Measurements from ENCODE around the gene MAB21L2.

MAB21L2 gene

DNA sequence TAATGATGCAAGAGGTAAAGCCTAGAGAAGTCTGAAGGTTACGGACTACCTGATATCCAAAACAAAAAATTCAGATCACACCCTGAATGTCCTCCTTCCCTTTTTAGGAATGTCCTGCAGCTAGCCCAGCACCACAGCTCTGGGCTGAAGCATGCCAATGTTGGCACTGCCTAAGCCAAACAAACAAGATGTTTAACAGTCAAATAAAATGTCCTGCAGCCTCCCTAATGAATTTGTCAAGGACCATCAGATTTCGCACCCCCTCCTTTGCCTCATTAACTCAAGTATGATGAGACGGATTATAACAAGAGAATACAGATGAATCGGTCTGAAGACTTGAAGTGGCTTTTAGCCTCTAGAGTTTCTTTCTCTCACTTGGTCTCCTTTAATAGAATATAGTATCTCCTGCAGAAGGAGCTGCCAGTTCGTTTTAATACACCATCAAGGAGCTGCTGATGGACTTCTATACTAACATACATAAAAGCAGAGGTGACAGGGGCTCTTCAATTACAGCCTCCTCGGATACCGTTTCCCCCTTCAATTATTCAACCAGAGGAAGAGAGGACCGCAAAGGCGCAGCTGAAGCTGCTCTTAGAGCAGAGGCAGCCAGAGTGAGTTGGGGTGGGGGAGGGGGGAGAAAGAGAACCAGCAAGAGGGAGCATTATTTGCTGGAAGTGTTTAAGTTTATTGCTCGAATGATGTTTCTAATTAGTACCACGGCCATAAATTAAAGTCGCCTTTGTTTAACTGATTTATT is 3.0 kb upstream of the MAB21L2 start:
- Histone ChIP-seq H3K27me3 (ENCODE audit: control insufficient read depth, insufficient read depth, low read length) (peaks cover 52% of the 10 kb centered on the region), H3K4me3 (ENCODE audit: low read depth, low read length) (peak overlapping the region; percentile 59), H3K4me1 (ENCODE audit: control insufficient read depth, insufficient read depth, low read length) (peaks cover 14% of the 10 kb centered on the region), H3K9me3 (ENCODE audit: control insufficient read depth, insufficient read depth, low read length) (no peaks in the 10 kb centered on the region), H3K9ac (ENCODE audit: low read depth, low read length) (no peak overlapping the region), H3K36me3 (ENCODE audit: control insufficient read depth, insufficient read depth, low read length) (no peaks in the 10 kb centered on the region)

DNA sequence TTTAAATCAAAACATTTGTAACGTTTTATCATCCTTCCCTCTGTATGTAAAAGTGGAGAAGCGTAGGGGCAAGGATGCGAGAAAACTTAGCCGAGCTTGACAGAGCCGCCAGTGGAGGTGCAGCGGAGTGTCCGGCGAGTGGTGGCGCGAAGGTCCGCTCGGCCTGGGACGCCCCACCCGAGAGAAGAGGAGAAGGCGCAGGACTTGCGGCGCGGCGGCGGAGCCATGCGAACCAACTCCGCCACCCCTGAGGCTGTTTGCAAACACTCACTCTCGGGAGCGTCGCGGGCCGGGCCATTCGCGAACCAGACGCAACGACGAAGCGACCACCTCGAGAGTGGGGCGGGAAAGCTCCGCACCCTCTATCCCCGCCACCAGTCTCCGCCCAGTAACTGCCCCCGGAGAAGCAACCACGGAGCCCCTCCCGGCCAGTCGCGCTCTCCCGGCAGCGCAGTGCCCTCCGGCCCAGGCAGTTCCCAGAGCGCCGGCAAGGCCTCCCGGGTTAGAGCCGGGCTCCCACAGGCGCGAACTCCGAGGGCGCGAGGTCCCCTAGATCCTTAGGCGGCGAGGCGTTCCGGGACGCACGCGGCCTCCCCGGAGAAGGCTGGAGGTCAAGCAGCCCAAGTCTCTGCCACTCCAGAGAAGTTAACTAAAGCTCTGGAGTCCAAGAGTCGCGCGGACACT is 2.3 kb upstream of the MAB21L2 start:
- H3K27me3 ChIP-seq (ENCODE audit: control insufficient read depth, insufficient read depth, low read length): peaks cover 59% of the 10 kb centered on the region
- H3K36me3 ChIP-seq (ENCODE audit: control insufficient read depth, insufficient read depth, low read length): no peaks in the 10 kb centered on the region
- H3K4me3 ChIP-seq (ENCODE audit: low read depth, low read length): peak overlapping the region; percentile 59
- H3K9ac ChIP-seq (ENCODE audit: low read depth, low read length): no peak overlapping the region
- H3K4me1 ChIP-seq (ENCODE audit: control insufficient read depth, insufficient read depth, low read length): peaks cover 14% of the 10 kb centered on the region
- H3K9me3 ChIP-seq (ENCODE audit: control insufficient read depth, insufficient read depth, low read length): no peaks in the 10 kb centered on the region

DNA sequence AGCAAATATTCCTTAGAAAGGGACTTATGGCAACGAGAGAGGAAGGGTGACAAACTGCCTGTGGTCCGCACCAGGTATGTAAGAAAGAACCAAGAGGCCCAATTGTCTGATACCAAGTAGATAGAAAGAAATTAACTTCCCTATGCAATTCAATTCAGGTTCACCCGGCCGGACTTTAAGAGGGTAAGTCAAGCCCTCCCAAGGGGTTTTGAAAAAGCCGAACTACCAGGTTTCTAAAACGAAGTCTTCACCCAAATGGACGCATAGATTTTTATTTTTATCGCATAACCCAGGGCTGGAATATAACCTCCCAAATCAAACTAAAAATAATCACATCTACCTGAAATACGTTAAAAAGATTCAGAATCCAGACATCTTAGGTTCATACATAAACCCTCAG is 1.6 kb upstream of the MAB21L2 start:
- Histone ChIP-seq H3K4me1 (ENCODE audit: control insufficient read depth, insufficient read depth, low read length) (peaks cover 14% of the 10 kb centered on the region), H3K9ac (ENCODE audit: low read depth, low read length) (no peak overlapping the region), H3K36me3 (ENCODE audit: control insufficient read depth, insufficient read depth, low read length) (no peaks in the 10 kb centered on the region), H3K27me3 (ENCODE audit: control insufficient read depth, insufficient read depth, low read length) (peaks cover 64% of the 10 kb centered on the region), H3K4me3 (ENCODE audit: low read depth, low read length) (peak overlapping the region; percentile 59), H3K9me3 (ENCODE audit: control insufficient read depth, insufficient read depth, low read length) (no peaks in the 10 kb centered on the region)

- H3K9ac ChIP-seq (ENCODE audit: low read depth, low read length): no peak overlapping the region
Measured at GRCh38 chr4:150581056-150581605, 820 bp upstream of the MAB21L2 start.

DNA sequence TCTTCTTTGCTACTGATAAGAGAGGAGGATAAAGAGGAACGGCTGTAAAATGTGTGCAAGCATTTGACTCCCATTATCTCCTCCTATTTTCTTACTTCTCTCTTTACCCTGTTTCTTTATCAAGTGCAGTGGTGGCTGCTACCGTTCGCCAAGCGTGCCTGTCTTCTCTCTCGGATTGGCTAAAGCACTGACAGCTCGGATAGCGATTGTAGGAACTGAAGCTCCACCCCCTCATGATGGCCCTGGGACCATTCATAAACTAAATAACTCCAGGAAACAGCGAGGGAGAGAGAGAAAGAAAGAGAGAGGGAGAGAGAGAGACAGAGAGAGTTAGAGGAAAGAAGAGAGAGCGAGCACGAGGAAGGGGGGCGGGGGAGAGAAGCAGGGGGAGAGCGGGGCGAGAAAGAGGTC is 305 bp upstream of the MAB21L2 start:
- H3K4me3 ChIP-seq (ENCODE audit: low read depth, low read length): peak overlapping the region; percentile 78
- peaks cover 14% of the 10 kb centered on the region for H3K4me1 ChIP-seq (ENCODE audit: control insufficient read depth, insufficient read depth, low read length)
- H3K27me3 ChIP-seq (ENCODE audit: control insufficient read depth, insufficient read depth, low read length): peaks cover 73% of the 10 kb centered on the region
- no peak overlapping the region for H3K9ac ChIP-seq (ENCODE audit: low read depth, low read length)
- H3K36me3 ChIP-seq (ENCODE audit: control insufficient read depth, insufficient read depth, low read length): no peaks in the 10 kb centered on the region
- no peaks in the 10 kb centered on the region for H3K9me3 ChIP-seq (ENCODE audit: control insufficient read depth, insufficient read depth, low read length)

More at GRCh38 chr4:150581056-150581605, 820 bp upstream of the MAB21L2 start:
- peaks cover 14% of the 10 kb centered on the region for H3K4me1 ChIP-seq (ENCODE audit: control insufficient read depth, insufficient read depth, low read length)
- peaks cover 72% of the 10 kb centered on the region for H3K27me3 ChIP-seq (ENCODE audit: control insufficient read depth, insufficient read depth, low read length)
- H3K4me3 ChIP-seq (ENCODE audit: low read depth, low read length): peak overlapping the region; percentile 78
- no peaks in the 10 kb centered on the region for H3K9me3 ChIP-seq (ENCODE audit: control insufficient read depth, insufficient read depth, low read length)
- H3K36me3 ChIP-seq (ENCODE audit: control insufficient read depth, insufficient read depth, low read length): no peaks in the 10 kb centered on the region

GRCh38 chr4:150582873-150583286 is 929 bp downstream of the MAB21L2 start:
- H3K9ac ChIP-seq (ENCODE audit: low read depth, low read length): no peak overlapping the region
- H3K4me3 ChIP-seq (ENCODE audit: low read depth, low read length): peak overlapping the region; percentile 78
- H3K36me3 ChIP-seq (ENCODE audit: control insufficient read depth, insufficient read depth, low read length): no peaks in the 10 kb centered on the region
- H3K27me3 ChIP-seq (ENCODE audit: control insufficient read depth, insufficient read depth, low read length): peaks cover 73% of the 10 kb centered on the region
- H3K9me3 ChIP-seq (ENCODE audit: control insufficient read depth, insufficient read depth, low read length): no peaks in the 10 kb centered on the region
- peaks cover 14% of the 10 kb centered on the region for H3K4me1 ChIP-seq (ENCODE audit: control insufficient read depth, insufficient read depth, low read length)

GRCh38 chr4:150583287-150584110 is 1.5 kb downstream of the MAB21L2 start:
- peak overlapping the region; percentile 78 for H3K4me3 ChIP-seq (ENCODE audit: low read depth, low read length)
- no peaks in the 10 kb centered on the region for H3K9me3 ChIP-seq (ENCODE audit: control insufficient read depth, insufficient read depth, low read length)
- H3K27me3 ChIP-seq (ENCODE audit: control insufficient read depth, insufficient read depth, low read length): peaks cover 70% of the 10 kb centered on the region
- H3K9ac ChIP-seq (ENCODE audit: low read depth, low read length): no peak overlapping the region
- H3K36me3 ChIP-seq (ENCODE audit: control insufficient read depth, insufficient read depth, low read length): no peaks in the 10 kb centered on the region
- H3K4me1 ChIP-seq (ENCODE audit: control insufficient read depth, insufficient read depth, low read length): peaks cover 14% of the 10 kb centered on the region

DNA sequence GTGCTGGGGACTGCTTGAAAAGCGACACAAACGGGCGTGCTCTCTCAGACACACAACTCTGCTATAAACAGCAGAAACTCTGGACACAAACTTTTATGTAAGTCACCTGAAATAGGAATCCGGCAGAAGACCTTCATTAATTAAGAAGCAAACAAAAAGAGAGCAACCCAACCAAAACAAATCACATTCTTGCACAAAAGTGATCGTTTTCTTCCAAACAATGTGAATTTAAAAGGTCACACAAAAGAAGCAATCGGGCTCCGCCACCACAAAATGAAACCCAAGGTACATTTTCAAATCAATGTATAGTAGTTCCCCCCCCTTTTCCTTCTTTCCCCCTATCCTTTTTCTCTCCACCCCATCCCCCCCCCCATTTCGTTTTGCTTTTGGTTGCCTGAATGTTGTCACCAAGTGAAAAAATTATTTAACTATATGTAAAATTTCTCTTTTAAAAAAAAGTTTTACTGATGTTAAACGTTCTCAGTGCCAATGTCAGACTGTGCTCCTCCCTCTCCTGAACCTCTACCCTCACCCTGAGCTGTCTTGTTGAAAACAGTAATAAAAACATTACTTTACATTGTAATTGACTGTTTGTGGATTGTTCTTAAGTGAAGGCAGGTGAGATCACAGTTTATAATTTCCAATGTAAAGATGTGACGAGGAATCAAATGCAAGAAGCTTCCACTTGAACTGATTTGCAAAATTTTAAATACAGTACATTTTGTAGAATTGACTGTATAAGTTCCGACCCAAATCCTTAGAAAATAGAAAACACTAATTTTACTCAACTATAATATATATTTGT is 2.4 kb downstream of the MAB21L2 start:
- H3K4me1 ChIP-seq (ENCODE audit: control insufficient read depth, insufficient read depth, low read length): peaks cover 7% of the 10 kb centered on the region
- H3K27me3 ChIP-seq (ENCODE audit: control insufficient read depth, insufficient read depth, low read length): peaks cover 62% of the 10 kb centered on the region
- peak overlapping the region; percentile 78 for H3K4me3 ChIP-seq (ENCODE audit: low read depth, low read length)
- H3K36me3 ChIP-seq (ENCODE audit: control insufficient read depth, insufficient read depth, low read length): no peaks in the 10 kb centered on the region
- H3K9me3 ChIP-seq (ENCODE audit: control insufficient read depth, insufficient read depth, low read length): no peaks in the 10 kb centered on the region
- H3K9ac ChIP-seq (ENCODE audit: low read depth, low read length): no peak overlapping the region

GRCh38 chr4:150585611-150586010 is 3.7 kb downstream of the MAB21L2 start:
- H3K4me3 ChIP-seq (ENCODE audit: low read depth, low read length): no peak overlapping the region
- no peak overlapping the region for H3K9ac ChIP-seq (ENCODE audit: low read depth, low read length)
- H3K27me3 ChIP-seq (ENCODE audit: control insufficient read depth, insufficient read depth, low read length): peaks cover 52% of the 10 kb centered on the region
- peaks cover 8% of the 10 kb centered on the region for H3K4me1 ChIP-seq (ENCODE audit: control insufficient read depth, insufficient read depth, low read length)
- no peaks in the 10 kb centered on the region for H3K9me3 ChIP-seq (ENCODE audit: control insufficient read depth, insufficient read depth, low read length)
- no peaks in the 10 kb centered on the region for H3K36me3 ChIP-seq (ENCODE audit: control insufficient read depth, insufficient read depth, low read length)

DNA sequence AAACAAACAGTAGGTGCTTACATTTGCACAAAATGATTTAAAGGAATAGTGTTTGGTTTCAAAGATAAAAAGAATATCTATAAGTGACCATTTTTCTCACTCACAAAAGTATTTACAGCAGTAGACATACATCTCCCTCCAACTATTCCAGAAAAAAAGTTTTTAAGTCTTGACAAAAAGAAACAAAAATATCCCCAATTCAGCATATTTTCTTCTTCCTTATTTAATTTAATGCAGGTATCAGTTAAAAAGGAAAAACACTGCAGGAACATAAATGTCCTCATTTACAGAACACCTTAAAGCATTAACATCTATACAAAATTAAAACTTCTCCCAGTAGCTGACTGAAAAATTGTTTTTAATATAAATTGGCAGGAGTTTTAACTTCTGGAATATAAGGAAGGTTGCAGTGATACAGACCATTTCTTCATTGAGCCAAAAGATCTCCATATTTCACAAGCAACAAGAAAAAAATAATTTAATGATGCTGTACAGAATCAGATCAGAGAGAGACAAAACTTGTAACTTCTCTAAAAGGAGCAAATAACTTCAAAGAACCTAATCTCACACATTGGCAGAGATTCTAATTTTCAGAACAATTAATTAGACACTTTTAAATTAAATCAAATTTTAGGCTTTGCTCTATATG is 4.3 kb downstream of the MAB21L2 start:
- no peaks in the 10 kb centered on the region for H3K36me3 ChIP-seq (ENCODE audit: control insufficient read depth, insufficient read depth, low read length)
- H3K4me3 ChIP-seq (ENCODE audit: low read depth, low read length): no peak overlapping the region
- H3K27me3 ChIP-seq (ENCODE audit: control insufficient read depth, insufficient read depth, low read length): peaks cover 45% of the 10 kb centered on the region
- H3K9ac ChIP-seq (ENCODE audit: low read depth, low read length): no peak overlapping the region
- no peaks in the 10 kb centered on the region for H3K9me3 ChIP-seq (ENCODE audit: control insufficient read depth, insufficient read depth, low read length)
- peaks cover 10% of the 10 kb centered on the region for H3K4me1 ChIP-seq (ENCODE audit: control insufficient read depth, insufficient read depth, low read length)

Data from iPS-15b (cell line).